ENCODE results near the gene BAHCC1. TPM values are rescaled to one million over a fixed set of nuclear protein-coding genes. Genes with fewer than 3 reads are reported as not detected.

BAHCC1 gene
- total and polyA plus RNA-seq, 2 of the 8 experiments (the other 6 are each of a cell fraction or from before 2014, with no cell fraction given), result 0.26 to 0.58 TPM

DNA sequence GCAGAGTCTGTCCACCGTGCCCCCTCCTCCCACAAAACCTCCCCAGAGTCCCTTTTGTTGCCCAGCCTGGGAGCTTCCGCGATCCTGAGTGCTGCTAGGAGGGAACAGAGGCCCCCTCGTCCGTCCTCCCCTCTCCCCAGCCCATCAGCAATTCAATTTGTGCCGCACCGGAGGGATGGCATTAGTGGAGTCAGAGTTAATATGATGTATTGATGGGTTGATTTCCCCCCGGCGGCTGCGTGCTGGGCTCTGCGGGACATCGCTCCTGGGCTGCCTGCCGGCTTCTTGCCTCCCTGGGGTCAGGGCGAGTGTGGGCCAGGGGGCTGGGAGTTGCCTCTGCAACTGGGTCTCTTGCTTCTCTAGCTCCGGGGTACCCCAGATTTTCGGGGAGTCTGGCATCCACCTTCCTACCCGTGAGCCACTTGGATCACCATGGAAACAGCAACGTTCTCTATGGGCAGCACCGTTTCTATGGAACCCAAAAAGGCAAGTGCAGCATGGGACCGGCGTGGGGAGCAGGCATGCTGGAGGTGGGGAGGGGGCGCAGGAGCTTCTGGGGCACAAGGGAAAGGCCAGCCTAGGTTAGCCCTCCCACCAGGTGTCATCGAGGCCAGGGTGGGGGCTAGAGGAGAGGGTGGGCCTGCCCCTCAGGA is 42.9 kb downstream of the BAHCC1 start (continued):
- no peak for TF ChIP-seq RNF2 (IDR thresholded peaks at IDR 0.05; ENCODE audit: borderline replicate concordance, low read depth, low read length, missing control alignments, poor library complexity, severe bottlenecking)
- no peak for TF ChIP-seq SUZ12 (IDR thresholded peaks at IDR 0.05; ENCODE audit: low read length)
- TF ChIP-seq RFX5 (IDR thresholded peaks at IDR 0.05; ENCODE audit: borderline replicate concordance, low read depth, low read length), result no peak
- no peak for TF ChIP-seq SP2 (IDR thresholded peaks at IDR 0.05; ENCODE audit: low read length)

All from H1 (cell line).